HepG2 (cell line): ENCODE results near the gene PA2G4. TPM values are rescaled to one million over a fixed set of nuclear protein-coding genes. Genes with fewer than 3 reads are reported as not detected.

Experiments used
- AKNA ChIP-seq: sonication (generic); formaldehyde crosslinking; IDR thresholded peaks from 2 replicates; pipeline ENCODE4 v1.4.0; 2020; ENCODE audit warnings: missing genetic modification reagents, borderline replicate concordance
- CHCHD3 ChIP-seq: sonication (generic); formaldehyde crosslinking; IDR thresholded peaks from 2 replicates; pipeline ENCODE4 v1.8.0; 2022; ENCODE audit warnings: mild to moderate bottlenecking, missing genetic modification reagents, moderate library complexity
- DZIP1 ChIP-seq: sonication (generic); formaldehyde crosslinking; IDR thresholded peaks from 2 replicates; pipeline ENCODE4 v1.5.0; 2020; ENCODE audit warnings: mild to moderate bottlenecking, missing genetic modification reagents
- JDP2 ChIP-seq: sonication (generic); formaldehyde crosslinking; IDR thresholded peaks from 2 replicates; pipeline ENCODE4 v1.8.1; 2022; ENCODE audit warnings: missing genetic modification reagents, borderline replicate concordance
- KDM5B ChIP-seq: sonication (generic); formaldehyde crosslinking; IDR thresholded peaks from 2 replicates; pipeline ENCODE4 v1.4.0; 2020; ENCODE audit warnings: missing genetic modification reagents, mild to moderate bottlenecking, borderline replicate concordance
- KLF6 ChIP-seq: IDR thresholded peaks from 2 replicates; pipeline ENCODE4 v1.8.0; 2016; ENCODE audit warnings: missing biosample characterization, missing genetic modification reagents
- NCOA5 ChIP-seq: sonication (generic); formaldehyde crosslinking; IDR thresholded peaks from 2 replicates; pipeline ENCODE4 v1.4.0; 2020; ENCODE audit warnings: missing genetic modification reagents
- NFATC3 ChIP-seq: sonication (generic); formaldehyde crosslinking; IDR thresholded peaks from 2 replicates; pipeline ENCODE4 v1.5.1; 2020; ENCODE audit warnings: mild to moderate bottlenecking, missing genetic modification reagents
- NFKB2 ChIP-seq: sonication (generic); formaldehyde crosslinking; IDR thresholded peaks from 2 replicates; pipeline ENCODE4 v1.4.0; 2020; ENCODE audit warnings: missing genetic modification reagents, borderline replicate concordance
- POLR2AphosphoS5 ChIP-seq: IDR thresholded peaks from 2 replicates; pipeline ENCODE4 v1.6.1; 2012; ENCODE audit warnings: low read depth, low read length
- RAD51 ChIP-seq: fragments of 450-650 bp; IDR thresholded peaks from 2 replicates; pipeline ENCODE4 v1.6.1; 2016; ENCODE audit warnings: borderline replicate concordance
- SMYD3 ChIP-seq: sonication (generic); formaldehyde crosslinking; IDR thresholded peaks from 2 replicates; pipeline ENCODE4 v1.8.1; 2023; ENCODE audit warnings: mild to moderate bottlenecking, missing genetic modification reagents
- THRA ChIP-seq: sonication (generic); formaldehyde crosslinking; IDR thresholded peaks from 2 replicates; pipeline ENCODE4 v1.4.0; 2020; ENCODE audit warnings: missing genetic modification reagents, borderline replicate concordance
- ZNF343 ChIP-seq: sonication (generic); formaldehyde crosslinking; IDR thresholded peaks from 2 replicates; pipeline ENCODE4 v1.4.0; 2020; ENCODE audit warnings: mild to moderate bottlenecking, missing genetic modification reagents
- ZNF512 ChIP-seq: sonication (generic); formaldehyde crosslinking; IDR thresholded peaks from 2 replicates; pipeline ENCODE4 v1.4.0; 2020; ENCODE audit warnings: mild to moderate bottlenecking, missing genetic modification reagents
- ZNF816 ChIP-seq: sonication (generic); formaldehyde crosslinking; IDR thresholded peaks from 2 replicates; pipeline ENCODE4 v1.8.0; 2022; ENCODE audit warnings: missing genetic modification reagents, mild to moderate bottlenecking, borderline replicate concordance
- polyA plus RNA-seq, 8 experiments: library from polyadenylated mRNA; depleted of rRNA in 3 of 8; stranded (reverse) in 7 of 8; unstranded in 1 of 8; fragments of >200 nt; fragmentation: Illumina TruSeq in 4 of 8; extraction: Trizol in 4 of 8; gene quantifications; 2 replicates each; pipeline versions ENCODE4 v1.2.1 to v1.2.3, GENCODE V29; 2011 to 2016; ENCODE audit warnings: low read depth in 4 of 8, missing spikeins in 1 of 8, mixed read lengths in 1 of 8; ENCODE audit not compliant: insufficient read depth in 1 of 8
- total RNA-seq, 5 experiments: library from RNA; depleted of rRNA; stranded (reverse); fragments of >200 nt; fragmentation: Illumina TruSeq; extraction: Trizol; gene quantifications; 2 replicates each; pipeline ENCODE4 v1.2.3, GENCODE V29; 2016; ENCODE audit warnings: low read depth in 1 of 5

PA2G4 gene
- total and polyA plus RNA-seq, 2 of the 13 experiments (the other 11 are each of a cell fraction or from before 2014, with no cell fraction given), result 147 to 240 TPM

- TF ChIP-seq ZNF512 (CRISPR knock-in tag), result no peak
- TF ChIP-seq POLR2AphosphoS5, result peak; percentile 81
- TF ChIP-seq RAD51, result no peak
- TF ChIP-seq ZNF816 (CRISPR knock-in tag), result 0 out of 2 replicates have a peak, but pooled peaks have one; percentile 10
- TF ChIP-seq DZIP1, result no peak
- no peak for TF ChIP-seq JDP2 (CRISPR knock-in tag)
- no peak for TF ChIP-seq CHCHD3 (CRISPR knock-in tag)
- no peak for TF ChIP-seq NCOA5 (CRISPR knock-in tag)
- 0 out of 2 replicates have a peak, but pooled peaks have one; percentile 11 for TF ChIP-seq KDM5B
- TF ChIP-seq SMYD3 (CRISPR knock-in tag), result no peak
- TF ChIP-seq KLF6, result no peak
- TF ChIP-seq NFATC3, result no peak
- TF ChIP-seq NFKB2 (CRISPR knock-in tag), result no peak; the same call in 1 of the 2 replicates
- TF ChIP-seq ZNF343 (CRISPR knock-in tag), result no peak
- no peak for TF ChIP-seq THRA (CRISPR knock-in tag)
- TF ChIP-seq AKNA, result no peak
Measured at GRCh38 chr12:56080556-56081138, 23.7 kb upstream of the PA2G4 start (continued).
